ENCODE results near the gene KRT2. TPM values are rescaled to one million over a fixed set of nuclear protein-coding genes. Genes with fewer than 3 reads are reported as not detected.

The KRT2 gene
- total RNA-seq, 1 experiment from 2014 or later, result not detected

DNA sequence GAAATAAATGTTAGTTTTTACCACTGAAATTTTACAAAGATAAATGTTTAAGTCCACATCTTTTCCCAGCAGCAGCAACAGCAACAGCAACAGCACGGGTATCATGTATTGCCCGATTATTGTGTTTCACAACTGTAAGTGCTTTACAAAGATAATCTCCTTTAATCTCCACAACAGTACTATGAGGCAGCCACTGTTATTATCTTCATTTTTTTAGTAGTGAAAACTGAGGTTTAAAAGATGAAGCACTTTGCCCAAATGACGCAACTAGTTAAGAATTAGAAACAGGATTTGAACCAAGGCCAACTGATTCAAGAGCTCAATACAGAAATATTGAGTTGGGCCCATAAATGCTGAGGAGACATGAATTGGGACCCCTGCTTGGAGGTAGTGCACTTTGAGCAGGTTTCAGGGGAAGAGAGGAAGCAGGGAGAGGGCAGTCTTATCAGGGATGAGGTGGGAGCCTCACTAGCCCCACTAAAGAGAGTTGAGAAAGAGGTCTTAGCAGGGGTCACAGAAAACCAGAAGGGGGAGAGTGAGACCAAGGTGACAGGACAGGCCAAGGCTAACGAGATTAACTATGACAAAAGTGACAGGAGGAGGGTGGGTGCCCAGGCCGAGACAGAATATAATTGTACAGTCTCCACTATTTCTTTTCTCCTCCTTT is 15.3 kb downstream of the KRT2 start:
- intact Hi-C loops (cut with micrococcal nuclease; ENCODE audit: unreplicated experiment), result no loop called here
- no TSS peak for BruUV-seq (replicated peaks)
- no peak for DNase-seq
- Mint-ChIP-seq H3K36me3 (ENCODE audit: insufficient read depth, unreplicated experiment) (no peaks in the 10 kb centered on the region), H3K4me3 (ENCODE audit: low read depth, unreplicated experiment) (no peak overlapping the region), H3K4me1 (ENCODE audit: low read depth, unreplicated experiment) (no peaks in the 10 kb centered on the region), H3K27ac (ENCODE audit: unreplicated experiment) (no peak overlapping the region), H3K27me3 (ENCODE audit: unreplicated experiment) (peaks cover 68% of the 10 kb centered on the region), H3K9me3 (ENCODE audit: low read depth, unreplicated experiment) (no peaks in the 10 kb centered on the region)
- CTCF ChIA-PET, result interaction anchor here (0.6 kb wide), 1 partner anchor 10 kb away, joined by 4 read pairs; no protein-coding TSS in a partner anchor
- TF ChIP-seq, protein P1, sequence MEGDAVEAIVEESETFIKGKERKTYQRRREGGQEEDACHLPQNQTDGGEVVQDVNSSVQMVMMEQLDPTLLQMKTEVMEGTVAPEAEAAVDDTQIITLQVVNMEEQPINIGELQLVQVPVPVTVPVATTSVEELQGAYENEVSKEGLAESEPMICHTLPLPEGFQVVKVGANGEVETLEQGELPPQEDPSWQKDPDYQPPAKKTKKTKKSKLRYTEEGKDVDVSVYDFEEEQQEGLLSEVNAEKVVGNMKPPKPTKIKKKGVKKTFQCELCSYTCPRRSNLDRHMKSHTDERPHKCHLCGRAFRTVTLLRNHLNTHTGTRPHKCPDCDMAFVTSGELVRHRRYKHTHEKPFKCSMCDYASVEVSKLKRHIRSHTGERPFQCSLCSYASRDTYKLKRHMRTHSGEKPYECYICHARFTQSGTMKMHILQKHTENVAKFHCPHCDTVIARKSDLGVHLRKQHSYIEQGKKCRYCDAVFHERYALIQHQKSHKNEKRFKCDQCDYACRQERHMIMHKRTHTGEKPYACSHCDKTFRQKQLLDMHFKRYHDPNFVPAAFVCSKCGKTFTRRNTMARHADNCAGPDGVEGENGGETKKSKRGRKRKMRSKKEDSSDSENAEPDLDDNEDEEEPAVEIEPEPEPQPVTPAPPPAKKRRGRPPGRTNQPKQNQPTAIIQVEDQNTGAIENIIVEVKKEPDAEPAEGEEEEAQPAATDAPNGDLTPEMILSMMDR (IDR thresholded peaks at IDR 0.05; ENCODE audit: unreplicated experiment), result no peak

GRCh38 chr12:52636189-52636588 is 15.8 kb downstream of the KRT2 start:
- H3K27ac Mint-ChIP-seq (ENCODE audit: unreplicated experiment), result no peak overlapping the region
- H3K27me3 Mint-ChIP-seq (ENCODE audit: unreplicated experiment), result peaks cover 68% of the 10 kb centered on the region
- H3K4me3 Mint-ChIP-seq (ENCODE audit: low read depth, unreplicated experiment), result no peak overlapping the region
- no peak for DNase-seq
- CTCF ChIA-PET, result interaction anchor here (0.6 kb wide), 1 partner anchor 10 kb away, joined by 4 read pairs; no protein-coding TSS in a partner anchor
- intact Hi-C loops (cut with micrococcal nuclease; ENCODE audit: unreplicated experiment), result no loop called here
- H3K4me1 Mint-ChIP-seq (ENCODE audit: low read depth, unreplicated experiment), result no peaks in the 10 kb centered on the region
- no peaks in the 10 kb centered on the region for H3K36me3 Mint-ChIP-seq (ENCODE audit: insufficient read depth, unreplicated experiment)
- TF ChIP-seq, protein P1 (IDR thresholded peaks at IDR 0.05; ENCODE audit: unreplicated experiment), result no peak
- BruUV-seq (replicated peaks), result no TSS peak
- no peaks in the 10 kb centered on the region for H3K9me3 Mint-ChIP-seq (ENCODE audit: low read depth, unreplicated experiment)

DNA sequence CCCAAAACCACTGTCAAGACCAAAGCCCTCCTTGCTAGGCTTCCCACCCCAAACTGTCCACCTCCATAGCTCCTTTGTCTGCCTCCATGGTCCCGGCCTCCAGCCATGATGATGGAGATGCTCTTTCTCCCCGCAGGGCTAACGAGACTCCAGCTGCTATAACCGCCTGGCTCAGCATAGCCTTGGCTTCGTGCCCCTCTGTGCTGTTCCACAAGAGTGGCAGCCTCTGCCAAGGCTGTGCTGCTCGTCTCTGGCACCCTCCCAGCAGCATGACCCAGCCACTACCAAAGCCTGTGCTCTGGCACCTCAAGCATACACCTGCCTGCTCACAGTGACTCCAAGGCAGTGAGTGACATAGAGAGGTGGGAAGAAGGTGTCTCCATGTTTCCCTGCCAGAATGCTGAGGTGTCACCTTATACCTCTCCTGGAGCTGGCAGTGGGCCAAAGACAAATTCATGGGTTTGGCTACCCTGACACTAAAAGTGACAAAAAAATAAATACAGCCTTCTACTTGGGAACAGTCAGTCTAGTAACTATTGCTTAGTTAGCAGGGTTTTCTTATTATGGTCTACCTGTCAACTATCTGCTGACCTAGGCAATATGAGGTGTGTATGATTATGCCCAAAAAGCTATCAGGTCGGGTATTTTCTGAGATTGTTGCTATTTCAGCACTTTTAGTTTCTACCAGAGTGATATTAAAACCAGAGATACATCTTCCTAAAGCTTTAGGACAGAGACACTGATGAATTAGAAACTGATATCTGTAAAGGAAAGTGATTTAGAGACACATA is 17.6 kb downstream of the KRT2 start:
- Mint-ChIP-seq H3K9me3 (ENCODE audit: low read depth, unreplicated experiment) (no peaks in the 10 kb centered on the region), H3K4me3 (ENCODE audit: low read depth, unreplicated experiment) (no peak overlapping the region), H3K27me3 (ENCODE audit: unreplicated experiment) (peaks cover 68% of the 10 kb centered on the region), H3K36me3 (ENCODE audit: insufficient read depth, unreplicated experiment) (no peaks in the 10 kb centered on the region), H3K27ac (ENCODE audit: unreplicated experiment) (no peak overlapping the region), H3K4me1 (ENCODE audit: low read depth, unreplicated experiment) (no peaks in the 10 kb centered on the region)
- DNase-seq, result no peak
- no TSS peak for BruUV-seq (replicated peaks)
- CTCF ChIA-PET, result no interaction called here
- TF ChIP-seq, protein P1 (IDR thresholded peaks at IDR 0.05; ENCODE audit: unreplicated experiment), result no peak
- intact Hi-C loops (cut with micrococcal nuclease; ENCODE audit: unreplicated experiment), result no loop called here

- Mint-ChIP-seq H3K27ac (ENCODE audit: unreplicated experiment) (no peak overlapping the region), H3K9me3 (ENCODE audit: low read depth, unreplicated experiment) (no peaks in the 10 kb centered on the region), H3K36me3 (ENCODE audit: insufficient read depth, unreplicated experiment) (no peaks in the 10 kb centered on the region), H3K27me3 (ENCODE audit: unreplicated experiment) (peaks cover 74% of the 10 kb centered on the region), H3K4me1 (ENCODE audit: low read depth, unreplicated experiment) (no peaks in the 10 kb centered on the region), H3K4me3 (ENCODE audit: low read depth, unreplicated experiment) (no peak overlapping the region)
- CTCF ChIA-PET, result interaction anchor here (0.5 to 1.1 kb wide), 2 partner anchors 51 to 344 kb away, joined by 3 to 4 read pairs; no protein-coding TSS in a partner anchor
- intact Hi-C loops (cut with micrococcal nuclease; ENCODE audit: unreplicated experiment), result no loop called here
- no peak for DNase-seq
- TF ChIP-seq, protein P1 (IDR thresholded peaks at IDR 0.05; ENCODE audit: unreplicated experiment), result no peak
- BruUV-seq (replicated peaks), result no TSS peak
Measured at GRCh38 chr12:52633383-52633782, 18.6 kb downstream of the KRT2 start.
